Fibroblast of lung (primary cell): Measurements from ENCODE around the gene FBXO3.

Source experiments
- CTCF ChIP-seq, 2 donors: IDR thresholded peaks in 1 of 2; conservative IDR thresholded peaks in 1 of 2; 1 replicate in 1 of 2; 2 replicates in 1 of 2; pipeline ENCODE4 v1.5.1; 2011 to 2012; ENCODE audit warnings: low read length in 2 of 2, control low read depth in 1 of 2, inconsistent platforms in 1 of 2, low read depth in 1 of 2, mild to moderate bottlenecking in 1 of 2
- EZH2 ChIP-seq: IDR thresholded peaks from 2 replicates; pipeline ENCODE4 v1.5.1; 2012; ENCODE audit warnings: low read length, control low read depth, mild to moderate bottlenecking; ENCODE audit errors: missing control alignments

GRCh38 chr11:33775832-33776470 lies 1.6 kb upstream of the FBXO3 start:
- no peak for TF ChIP-seq CTCF (conservative IDR thresholded peaks at IDR 0.05 in 1 of 2, IDR thresholded peaks at IDR 0.05 in 1 of 2; ENCODE audit: low read depth in 1 of 2, low read length in 2 of 2)
- TF ChIP-seq EZH2, result no peak
